ENCODE results near the gene KNCN. TPM values are rescaled to one million over a fixed set of nuclear protein-coding genes. Genes with fewer than 3 reads are reported as not detected.

The KNCN gene
- total and polyA plus RNA-seq, 8 donors = not detected

DNA sequence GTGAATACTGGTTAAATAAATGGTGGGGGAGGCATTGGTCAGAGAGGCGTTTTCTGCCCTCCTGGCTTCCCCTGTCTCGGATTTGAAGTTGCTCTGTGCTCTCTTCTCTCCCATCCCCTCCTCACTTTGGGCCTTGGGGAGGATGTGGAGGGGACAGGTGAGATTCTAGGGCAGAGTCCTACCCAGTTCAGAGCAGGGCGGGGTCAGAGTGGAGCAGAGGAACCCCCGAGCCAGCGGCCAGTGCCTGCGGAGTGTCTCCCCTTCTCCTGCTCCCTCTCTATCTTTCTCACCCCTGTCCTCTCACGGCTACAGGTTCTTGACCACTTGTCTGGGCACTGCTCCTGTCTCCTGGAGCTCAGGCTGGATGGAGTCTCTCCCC lies 8.1 kb downstream of the KNCN start:
- ATAC-seq (no peak), FAIRE-seq (no peak), DNase-seq (no peak)
- no peak overlapping the region for H3K27ac ChIP-seq
- WGBS, 2 donors = 68 to 75% methylated on average over 6 to 7 of the region's 7 CpGs
- H3K9me3 ChIP-seq = no peaks in the 10 kb centered on the region
- H3K27me3 ChIP-seq = no peaks in the 10 kb centered on the region
- no peaks in the 10 kb centered on the region for H3K4me1 ChIP-seq
- H3K36me3 ChIP-seq = no peaks in the 10 kb centered on the region
- TF ChIP-seq, protein P1, sequence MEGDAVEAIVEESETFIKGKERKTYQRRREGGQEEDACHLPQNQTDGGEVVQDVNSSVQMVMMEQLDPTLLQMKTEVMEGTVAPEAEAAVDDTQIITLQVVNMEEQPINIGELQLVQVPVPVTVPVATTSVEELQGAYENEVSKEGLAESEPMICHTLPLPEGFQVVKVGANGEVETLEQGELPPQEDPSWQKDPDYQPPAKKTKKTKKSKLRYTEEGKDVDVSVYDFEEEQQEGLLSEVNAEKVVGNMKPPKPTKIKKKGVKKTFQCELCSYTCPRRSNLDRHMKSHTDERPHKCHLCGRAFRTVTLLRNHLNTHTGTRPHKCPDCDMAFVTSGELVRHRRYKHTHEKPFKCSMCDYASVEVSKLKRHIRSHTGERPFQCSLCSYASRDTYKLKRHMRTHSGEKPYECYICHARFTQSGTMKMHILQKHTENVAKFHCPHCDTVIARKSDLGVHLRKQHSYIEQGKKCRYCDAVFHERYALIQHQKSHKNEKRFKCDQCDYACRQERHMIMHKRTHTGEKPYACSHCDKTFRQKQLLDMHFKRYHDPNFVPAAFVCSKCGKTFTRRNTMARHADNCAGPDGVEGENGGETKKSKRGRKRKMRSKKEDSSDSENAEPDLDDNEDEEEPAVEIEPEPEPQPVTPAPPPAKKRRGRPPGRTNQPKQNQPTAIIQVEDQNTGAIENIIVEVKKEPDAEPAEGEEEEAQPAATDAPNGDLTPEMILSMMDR (IDR thresholded peaks at IDR 0.05) = no peak
- intact Hi-C loops (cut with DNase I) = loop anchor here in 1 of 3 donors (10.0 kb wide), 1 partner anchor 181 kb away; no protein-coding TSS in a partner anchor
- no peak overlapping the region for H3K4me3 ChIP-seq

DNA sequence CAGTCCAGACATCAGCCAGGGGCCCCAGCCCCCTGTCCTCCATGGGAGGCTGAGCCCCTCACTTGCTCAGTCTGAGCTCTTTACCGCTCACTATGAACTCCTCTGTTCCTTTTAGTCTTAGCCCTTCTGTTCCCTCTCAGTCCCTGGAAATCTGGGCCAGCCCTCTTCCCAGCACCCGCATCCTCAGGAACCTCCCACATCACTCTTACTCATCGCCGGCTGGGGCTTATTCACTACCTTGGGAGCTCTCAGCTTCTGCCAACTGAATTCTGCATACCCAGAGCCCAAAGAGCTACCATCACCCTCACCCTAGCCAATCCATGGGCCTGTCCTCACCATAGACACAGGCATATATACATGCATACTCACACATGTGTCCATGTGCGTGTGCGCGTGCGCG lies 11.5 kb downstream of the KNCN start:
- Histone ChIP-seq H3K36me3 (no peaks in the 10 kb centered on the region), H3K9me3 (no peaks in the 10 kb centered on the region), H3K4me1 (no peaks in the 10 kb centered on the region), H3K27me3 (no peaks in the 10 kb centered on the region), H3K4me3 (no peak overlapping the region), H3K27ac (no peak overlapping the region)
- WGBS, 2 donors = 79 to 85% methylated on average over 9 of the region's 9 CpGs
- ATAC-seq (peak in 2 of 4 donors; percentile 28), FAIRE-seq (no peak), DNase-seq (no peak)
- intact Hi-C loops (cut with DNase I) = loop anchor here in 1 of 3 donors (10.0 kb wide), 1 partner anchor 185 kb away; no protein-coding TSS in a partner anchor
- TF ChIP-seq, protein P1 (IDR thresholded peaks at IDR 0.05) = no peak

DNA sequence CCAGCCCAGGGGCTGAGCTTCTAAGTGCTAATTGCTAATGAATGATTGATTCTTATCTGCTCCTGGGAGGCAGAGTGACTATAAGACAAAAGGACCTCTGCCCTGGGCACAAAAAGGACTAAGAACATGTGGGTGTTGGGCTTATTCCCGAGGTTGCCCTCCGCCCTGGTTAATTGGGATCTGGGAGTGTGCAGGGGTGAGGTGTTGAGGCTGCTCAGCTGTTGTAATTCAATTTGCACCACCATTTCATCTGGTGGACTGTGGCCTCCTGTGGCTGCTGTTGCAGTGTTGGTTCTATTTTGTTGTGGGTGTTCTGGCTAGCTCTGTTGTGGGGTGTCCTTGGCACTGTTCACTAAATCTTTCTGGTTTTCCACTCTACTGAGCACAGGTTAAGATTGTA lies 13.3 kb downstream of the KNCN start:
- FAIRE-seq (no peak), DNase-seq (peak in 1 of 6 donors; percentile 6), ATAC-seq (no peak)
- Histone ChIP-seq H3K27ac (no peak overlapping the region), H3K27me3 (no peaks in the 10 kb centered on the region), H3K4me1 (peaks cover 0 to 3% (median 0%) of the 10 kb centered on the region in 3 donors), H3K36me3 (no peaks in the 10 kb centered on the region), H3K4me3 (no peak overlapping the region), H3K9me3 (no peaks in the 10 kb centered on the region)
- TF ChIP-seq, protein P1 (IDR thresholded peaks at IDR 0.05) = no peak
- 80 to 83% methylated on average over 2 of the region's 2 CpGs for WGBS, 2 donors
- intact Hi-C loops (cut with DNase I) = no loop called here

DNA sequence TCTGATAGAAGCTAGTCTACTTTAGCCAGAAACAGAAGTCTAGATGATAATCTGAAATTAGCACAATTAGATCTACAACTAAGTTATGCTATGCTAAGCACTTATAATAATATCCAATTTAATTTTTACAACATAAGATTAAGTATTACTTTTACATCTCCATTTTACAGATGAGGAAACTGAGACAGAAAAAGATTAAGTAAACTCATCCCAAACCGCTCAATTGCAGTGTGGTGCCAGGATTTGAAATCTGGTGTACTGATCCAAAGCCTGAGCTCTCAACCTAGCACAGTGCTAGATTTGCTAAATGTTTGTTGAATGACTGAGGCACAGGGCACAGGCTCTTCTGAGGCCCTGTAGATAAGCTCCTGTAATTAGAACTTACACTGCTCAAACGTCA lies 13.8 kb downstream of the KNCN start:
- Histone ChIP-seq H3K4me3 (no peak overlapping the region), H3K36me3 (no peaks in the 10 kb centered on the region), H3K27me3 (no peaks in the 10 kb centered on the region), H3K27ac (no peak overlapping the region), H3K9me3 (no peaks in the 10 kb centered on the region), H3K4me1 (peaks cover 0 to 3% (median 0%) of the 10 kb centered on the region in 3 donors)
- ATAC-seq = no peak
- DNase-seq = no peak
- intact Hi-C loops (cut with DNase I) = no loop called here
- WGBS, 2 donors = 79 to 89% methylated on average over 2 of the region's 2 CpGs
- TF ChIP-seq, protein P1 (IDR thresholded peaks at IDR 0.05) = no peak
- FAIRE-seq = no peak

DNA sequence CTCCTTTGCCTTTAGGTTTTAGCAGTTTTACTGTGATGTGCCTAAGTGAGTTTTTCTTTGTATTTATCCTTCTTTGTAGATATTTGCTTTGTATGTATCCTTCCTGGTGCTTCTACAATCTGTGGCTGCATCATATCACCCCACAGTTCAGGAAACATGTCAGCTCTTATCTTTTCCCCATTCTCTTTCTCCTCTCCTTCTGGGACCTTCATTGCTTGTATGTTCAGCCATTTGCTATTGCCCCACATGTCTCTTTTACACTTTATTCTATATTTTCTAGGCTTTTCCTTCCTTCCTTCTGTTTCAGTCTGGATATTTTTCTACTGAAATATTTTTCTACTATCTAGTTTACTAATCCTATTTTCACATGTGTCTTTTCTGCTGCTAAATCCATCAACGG lies 14.9 kb downstream of the KNCN start:
- DNase-seq (no peak), FAIRE-seq (no peak), ATAC-seq (no peak)
- Histone ChIP-seq H3K4me1 (peaks cover 0 to 3% (median 0%) of the 10 kb centered on the region in 3 donors), H3K4me3 (no peak overlapping the region), H3K27me3 (no peaks in the 10 kb centered on the region), H3K36me3 (no peaks in the 10 kb centered on the region), H3K9me3 (no peaks in the 10 kb centered on the region), H3K27ac (no peak overlapping the region)
- intact Hi-C loops (cut with DNase I) = no loop called here
- TF ChIP-seq, protein P1 (IDR thresholded peaks at IDR 0.05) = no peak
- 84 to 93% methylated on average over 1 of the region's 1 CpG for WGBS, 2 donors

Measured in pancreas (tissue), 10 donors.